Ovary (tissue), 9 donors: ENCODE measurements around the gene SFXN5. TPM values are rescaled to one million over a fixed set of nuclear protein-coding genes. Genes with fewer than 3 reads are reported as not detected.

ENCODE experiments used
- DNase-seq, 5 donors: peaks; one replicate each; pipeline ENCODE4 v3.0.0-alpha.2; 2019 to 2020
- H3K27ac ChIP-seq, 2 donors: fragments of 200-600 bp; one replicate each; pipeline versions ENCODE4 v1.5.1 to v1.8.0; 2019 to 2022
- H3K27me3 ChIP-seq: fragments of 200-600 bp; one replicate; pipeline ENCODE4 v1.8.0; 2022
- H3K36me3 ChIP-seq: fragments of 200-600 bp; sonication (generic); one replicate; pipeline ENCODE4 v1.5.1; 2019
- H3K4me1 ChIP-seq: one replicate; pipeline ENCODE4 v1.8.1; 2013; ENCODE audit warnings: mild to moderate bottlenecking, moderate library complexity; ENCODE audit not compliant: insufficient read depth
- H3K4me3 ChIP-seq: fragments of 200-600 bp; sonication (generic); one replicate; pipeline ENCODE4 v1.5.1; 2017
- H3K9me3 ChIP-seq, 2 donors: fragments of 200-600 bp in 1 of 2; sonication (generic) in 1 of 2; one replicate each; pipeline versions ENCODE4 v1.5.1 to v1.8.1; 2013 to 2019; ENCODE audit warnings: mild to moderate bottlenecking in 1 of 2, moderate library complexity in 1 of 2
- CTCF ChIP-seq, 3 donors: fragments of 450-650 bp in 2 of 3; fragments of 200-600 bp in 1 of 3; IDR thresholded peaks; one replicate each; pipeline versions ENCODE4 v1.5.1 to v1.8.0; 2016 to 2022; ENCODE audit warnings: antibody characterized with exemption in 3 of 3, mild to moderate bottlenecking in 1 of 3
- EP300 ChIP-seq: sonication (generic); formaldehyde crosslinking; IDR thresholded peaks from one replicate; pipeline ENCODE4 v1.6.1; 2017; ENCODE audit warnings: antibody characterized with exemption
- POLR2A ChIP-seq: fragments of 450-650 bp; IDR thresholded peaks from one replicate; pipeline ENCODE4 v1.6.1; 2017; ENCODE audit warnings: antibody characterized with exemption, mild to moderate bottlenecking, moderate library complexity
- WGBS, 3 donors: extraction: QIAGEN DNeasy Blood & Tissue Kit in 1 of 3; methylation state at CpG; one replicate each; pipeline versions ENCODE4 v1.1.5 to v1.1.7; 2013 to 2017; 5-methylcytosine and 5-hydroxymethylcytosine counted together
- intact Hi-C, 4 donors: fragments of 100-400 bp; cut with DNase I; formaldehyde crosslinking; loops; one replicate each; pipeline versions ENCODE4 v1.11.0 to v1.15.1; 2022 to 2023
- polyA plus RNA-seq, 2 donors: library from polyadenylated mRNA; stranded (reverse); fragments of 200-250 nt in 1 of 2; fragments of 350-450 nt in 1 of 2; fragmentation: Illumina TruSeq in 1 of 2; extraction: RNeasy Lipid Tissue Mini Kit (QIAGEN cat#74804) in 1 of 2; gene quantifications; one replicate each; pipeline ENCODE4 v1.2.3, GENCODE V29; 2013 to 2014
- total RNA-seq, 7 donors: library from RNA; depleted of rRNA in 2 of 7; stranded (reverse); fragments of >200 nt in 2 of 7; fragmentation: NEBNext Ultra II Directional in 3 of 7; extraction: Animal tissue kit (Norgen Biotek cat#: 25700) in 3 of 7; gene quantifications; one replicate each; pipeline versions ENCODE4 v1.1.0 to v1.2.4, GENCODE V29; 2016 to 2023
- donor health status: DM: no; HTN: no; CAD: no; lungs with moderate emphysema.
- donor health status: DM: no; HTN: no; CAD: no.
- donor health status: Bipolar disorder and iron deficiency.
- donor health status: DM: yes; HTN: yes; CAD: no.
- donor health status: DM: no; HTN: no; CAD: no.
- donor health status: DM: yes; HTN: yes; CAD: no.

Gene SFXN5
- total and polyA plus RNA-seq, 9 donors: 4.3 to 19.3 (median 11.6) TPM

- Histone ChIP-seq H3K4me1 (peaks cover 16% of the 10 kb centered on the region), H3K36me3 (no peaks in the 10 kb centered on the region), H3K27me3 (no peaks in the 10 kb centered on the region), H3K27ac (no peak overlapping the region), H3K4me3 (no peak overlapping the region), H3K9me3 (no peaks in the 10 kb centered on the region)
- DNase-seq: no peak
- intact Hi-C loops: no loop called here
- TF ChIP-seq CTCF (IDR thresholded peaks at IDR 0.05) (no peak), EP300 (no peak), POLR2A (no peak)
- 7 to 15% (median 8%) methylated on average over 41 to 48 of the region's 48 CpGs for WGBS, 3 donors
These were observed 151.8 kb downstream of the SFXN5 start for GRCh38 chr2:72919414-72920317.

GRCh38 chr2:72917877-72918553, 153.5 kb downstream of the SFXN5 start:
- H3K36me3 ChIP-seq: no peaks in the 10 kb centered on the region
- H3K4me3 ChIP-seq: peak overlapping the region; percentile 29
- H3K4me1 ChIP-seq: peaks cover 9% of the 10 kb centered on the region
- 1 to 3% (median 1%) methylated on average over 76 to 89 of the region's 89 CpGs for WGBS, 3 donors
- DNase-seq: no peak
- intact Hi-C loops: no loop called here
- TF ChIP-seq EP300 (no peak), POLR2A (no peak)
- H3K27ac ChIP-seq: no peak overlapping the region
- H3K27me3 ChIP-seq: no peaks in the 10 kb centered on the region
- H3K9me3 ChIP-seq: no peaks in the 10 kb centered on the region

GRCh38 chr2:72917138-72917876, 154.2 kb downstream of the SFXN5 start, which contains the start of gene EMX1:
EMX1 (plus strand) TSS chr2:72917519; CDS start chr2:72917853, 334 bp downstream.
- H3K4me3 ChIP-seq: peak within 1 kb of the TSS; percentile 29
- peaks cover 9% of the 10 kb centered on the region for H3K4me1 ChIP-seq
- H3K27me3 ChIP-seq: no peaks in the 10 kb centered on the region
- intact Hi-C loops: no loop called here
- WGBS, 3 donors: 1 to 2% (median 1%) methylated on average over 31 to 82 of the region's 82 CpGs
- TF ChIP-seq POLR2A (no peak), EP300 (no peak), CTCF (IDR thresholded peaks at IDR 0.05) (no peak)
- no peak within 1 kb of the TSS for H3K27ac ChIP-seq
- no peaks in the 10 kb centered on the region for H3K9me3 ChIP-seq
- DNase-seq: no peak
- no peaks in the 10 kb centered on the region for H3K36me3 ChIP-seq

- WGBS, 3 donors: 3 to 4% (median 4%) methylated on average over 21 to 29 of the region's 29 CpGs
- H3K36me3 ChIP-seq: no peaks in the 10 kb centered on the region
- DNase-seq: no peak
- no peak overlapping the region for H3K27ac ChIP-seq
- H3K4me3 ChIP-seq: peak overlapping the region; percentile 29
- intact Hi-C loops: no loop called here
- TF ChIP-seq POLR2A (no peak), CTCF (IDR thresholded peaks at IDR 0.05) (no peak), EP300 (no peak)
- H3K9me3 ChIP-seq: no peaks in the 10 kb centered on the region
- H3K27me3 ChIP-seq: no peaks in the 10 kb centered on the region
- H3K4me1 ChIP-seq: peaks cover 9% of the 10 kb centered on the region
These were observed 154.8 kb downstream of the SFXN5 start for GRCh38 chr2:72916743-72917137.
